ENCODE data around the gene SPTBN5.

DNA sequence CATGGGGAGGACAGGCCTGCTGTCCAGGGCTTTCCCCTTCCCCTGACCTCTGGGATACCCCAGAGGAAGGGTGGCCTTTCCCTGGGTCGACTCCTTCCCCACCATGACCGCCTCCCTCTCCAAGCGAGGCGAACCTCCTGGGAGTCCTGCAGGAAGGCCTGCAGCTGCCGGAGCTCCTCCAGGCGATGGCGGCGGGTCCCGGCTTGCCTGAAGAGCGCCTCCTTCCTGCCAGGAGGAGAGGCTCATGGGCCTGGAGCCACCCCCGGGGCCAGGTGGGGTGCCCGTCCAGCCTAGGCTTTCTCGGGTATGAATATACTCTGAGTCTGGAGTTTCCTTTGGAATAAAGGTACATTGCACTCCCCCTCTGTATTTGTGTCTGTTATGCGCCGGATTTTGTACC lies 35.1 kb downstream of the SPTBN5 start:
- TF ChIP-seq, protein P1, sequence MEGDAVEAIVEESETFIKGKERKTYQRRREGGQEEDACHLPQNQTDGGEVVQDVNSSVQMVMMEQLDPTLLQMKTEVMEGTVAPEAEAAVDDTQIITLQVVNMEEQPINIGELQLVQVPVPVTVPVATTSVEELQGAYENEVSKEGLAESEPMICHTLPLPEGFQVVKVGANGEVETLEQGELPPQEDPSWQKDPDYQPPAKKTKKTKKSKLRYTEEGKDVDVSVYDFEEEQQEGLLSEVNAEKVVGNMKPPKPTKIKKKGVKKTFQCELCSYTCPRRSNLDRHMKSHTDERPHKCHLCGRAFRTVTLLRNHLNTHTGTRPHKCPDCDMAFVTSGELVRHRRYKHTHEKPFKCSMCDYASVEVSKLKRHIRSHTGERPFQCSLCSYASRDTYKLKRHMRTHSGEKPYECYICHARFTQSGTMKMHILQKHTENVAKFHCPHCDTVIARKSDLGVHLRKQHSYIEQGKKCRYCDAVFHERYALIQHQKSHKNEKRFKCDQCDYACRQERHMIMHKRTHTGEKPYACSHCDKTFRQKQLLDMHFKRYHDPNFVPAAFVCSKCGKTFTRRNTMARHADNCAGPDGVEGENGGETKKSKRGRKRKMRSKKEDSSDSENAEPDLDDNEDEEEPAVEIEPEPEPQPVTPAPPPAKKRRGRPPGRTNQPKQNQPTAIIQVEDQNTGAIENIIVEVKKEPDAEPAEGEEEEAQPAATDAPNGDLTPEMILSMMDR (IDR thresholded peaks at IDR 0.05), result no peak
- TF ChIP-seq POLR2A (IDR thresholded peaks at IDR 0.05), result no peak
- no peak for TF ChIP-seq POLR2AphosphoS5 (IDR thresholded peaks at IDR 0.05; ENCODE audit: insufficient read depth in 1 of 2, low read depth in 1 of 2)

All from vagina (tissue), 2 donors.